IPS-20b (cell line): Measurements from ENCODE around the gene COL9A3.

ENCODE experiments used
- H3K27ac ChIP-seq: one replicate; pipeline ENCODE4 v1.5.1; 2013; ENCODE audit warnings: low read length
- H3K27me3 ChIP-seq: 2 replicates; pipeline ENCODE4 v1.6.1; 2013; ENCODE audit warnings: mild to moderate bottlenecking, low read length, inconsistent platforms; ENCODE audit not compliant: insufficient read depth
- H3K36me3 ChIP-seq: 2 replicates; pipeline ENCODE4 v1.6.1; 2013; ENCODE audit warnings: low read depth, mild to moderate bottlenecking, inconsistent platforms, low read length, moderate library complexity; ENCODE audit not compliant: insufficient read depth
- H3K4me1 ChIP-seq: 2 replicates; pipeline ENCODE4 v1.6.1; 2013; ENCODE audit warnings: mild to moderate bottlenecking, control low read depth, inconsistent platforms, low read length, moderate library complexity; ENCODE audit not compliant: insufficient read depth
- H3K4me3 ChIP-seq: 2 replicates; pipeline ENCODE4 v1.5.1; 2013; ENCODE audit warnings: mild to moderate bottlenecking, low read length, inconsistent platforms
- H3K9ac ChIP-seq: 2 replicates; pipeline ENCODE4 v1.6.1; 2013; ENCODE audit warnings: low read depth, mild to moderate bottlenecking, inconsistent platforms, low read length, moderate library complexity
- H3K9me3 ChIP-seq: 2 replicates; pipeline ENCODE4 v1.6.1; 2013; ENCODE audit warnings: mild to moderate bottlenecking, low read depth, low read length, inconsistent platforms; ENCODE audit not compliant: insufficient read depth

The COL9A3 gene

DNA sequence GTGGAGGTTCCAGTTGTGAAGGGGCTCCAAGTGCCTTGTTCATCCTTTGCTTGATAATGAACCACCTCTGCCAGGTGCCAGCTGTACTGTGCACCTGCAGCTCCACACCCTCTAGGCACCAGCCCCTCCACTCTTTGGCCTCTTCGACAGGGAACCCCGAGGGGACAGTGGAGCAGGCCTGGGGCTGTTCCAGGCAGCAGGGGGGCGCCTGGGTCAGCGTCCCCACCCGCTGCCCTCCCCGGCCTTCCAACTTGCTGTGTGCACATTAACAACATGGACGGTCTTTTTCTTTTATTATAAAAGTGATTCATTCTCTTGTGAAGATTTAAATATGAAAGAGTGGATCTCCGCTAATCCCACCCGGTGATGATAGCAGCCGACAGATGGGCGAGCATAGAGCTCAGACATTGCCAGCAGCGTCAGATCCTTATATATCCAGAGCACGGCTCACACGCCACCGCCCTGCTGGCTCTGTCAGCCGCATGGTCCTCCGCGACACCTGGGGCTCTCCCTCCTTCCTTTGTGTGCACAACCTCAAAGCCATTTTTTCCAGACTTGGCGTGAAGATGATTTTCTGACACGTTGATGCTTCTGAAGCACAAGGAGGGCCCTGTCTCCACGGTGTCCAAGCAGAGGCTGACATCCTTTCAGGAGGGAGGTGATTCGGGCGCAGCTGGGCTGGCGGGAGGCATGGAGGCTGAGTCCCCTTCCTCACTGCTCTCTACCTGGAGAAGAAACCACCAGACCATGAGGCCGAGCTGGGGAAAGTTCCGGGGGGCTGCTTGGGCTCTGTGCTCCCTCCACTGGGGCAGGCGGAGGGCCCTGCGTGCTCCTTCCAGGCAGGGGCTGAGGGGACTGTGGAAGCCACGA lies 42.8 kb upstream of the COL9A3 start:
- Histone ChIP-seq H3K4me1 (no peaks in the 10 kb centered on the region), H3K9ac (no peak overlapping the region), H3K4me3 (no peak overlapping the region), H3K9me3 (no peaks in the 10 kb centered on the region), H3K27ac (no peak overlapping the region), H3K27me3 (no peaks in the 10 kb centered on the region), H3K36me3 (no peaks in the 10 kb centered on the region)

DNA sequence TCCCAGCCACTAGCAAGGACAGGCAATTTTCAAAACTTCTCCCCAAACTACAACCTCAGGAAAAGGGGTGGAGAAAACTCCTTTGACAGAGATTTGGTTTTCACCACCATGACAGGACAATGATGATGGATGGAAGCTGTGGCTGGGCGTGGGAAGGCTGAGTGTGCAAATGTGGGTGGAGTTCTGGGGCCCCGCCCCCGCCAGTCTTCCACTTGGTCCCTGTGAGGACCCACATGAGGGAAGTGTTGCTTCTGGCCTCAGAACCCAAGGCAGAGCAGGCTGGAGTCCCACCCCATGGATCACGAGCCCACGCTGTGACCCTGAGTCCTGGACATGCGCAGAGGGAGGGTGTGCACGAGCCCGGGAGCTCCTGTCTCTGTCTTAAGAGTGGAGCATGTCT lies 42.1 kb upstream of the COL9A3 start:
- H3K9me3 ChIP-seq = no peaks in the 10 kb centered on the region
- H3K4me1 ChIP-seq = no peaks in the 10 kb centered on the region
- H3K36me3 ChIP-seq = no peaks in the 10 kb centered on the region

DNA sequence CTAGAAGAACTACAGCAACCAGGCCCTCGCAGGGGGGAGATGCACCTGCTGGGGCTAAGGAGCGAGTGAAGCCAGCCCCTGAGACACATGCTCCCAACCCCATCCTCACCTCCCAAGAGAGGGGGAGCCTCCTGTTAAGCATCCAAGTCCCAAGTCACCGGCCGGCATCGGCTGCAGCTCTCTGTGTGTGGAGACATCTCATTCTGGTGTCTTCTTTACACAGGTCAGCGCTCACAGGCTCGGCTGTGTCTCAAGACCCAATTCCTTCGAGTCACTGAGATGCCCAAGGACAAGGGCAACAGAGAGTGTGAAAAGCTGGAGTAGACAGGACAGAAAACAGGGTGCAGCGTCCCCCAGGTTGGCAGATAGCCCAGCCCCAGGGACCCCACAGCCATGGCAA lies 41.6 kb upstream of the COL9A3 start:
- no peak overlapping the region for H3K27ac ChIP-seq
- no peak overlapping the region for H3K4me3 ChIP-seq
- no peaks in the 10 kb centered on the region for H3K9me3 ChIP-seq
- no peak overlapping the region for H3K9ac ChIP-seq
- H3K36me3 ChIP-seq = no peaks in the 10 kb centered on the region
- H3K4me1 ChIP-seq = no peaks in the 10 kb centered on the region
- no peaks in the 10 kb centered on the region for H3K27me3 ChIP-seq

More for the DNA sequence above, 42.1 kb upstream of the COL9A3 start:
- Histone ChIP-seq H3K9ac (no peak overlapping the region), H3K27me3 (no peaks in the 10 kb centered on the region), H3K4me3 (no peak overlapping the region), H3K27ac (no peak overlapping the region)

DNA sequence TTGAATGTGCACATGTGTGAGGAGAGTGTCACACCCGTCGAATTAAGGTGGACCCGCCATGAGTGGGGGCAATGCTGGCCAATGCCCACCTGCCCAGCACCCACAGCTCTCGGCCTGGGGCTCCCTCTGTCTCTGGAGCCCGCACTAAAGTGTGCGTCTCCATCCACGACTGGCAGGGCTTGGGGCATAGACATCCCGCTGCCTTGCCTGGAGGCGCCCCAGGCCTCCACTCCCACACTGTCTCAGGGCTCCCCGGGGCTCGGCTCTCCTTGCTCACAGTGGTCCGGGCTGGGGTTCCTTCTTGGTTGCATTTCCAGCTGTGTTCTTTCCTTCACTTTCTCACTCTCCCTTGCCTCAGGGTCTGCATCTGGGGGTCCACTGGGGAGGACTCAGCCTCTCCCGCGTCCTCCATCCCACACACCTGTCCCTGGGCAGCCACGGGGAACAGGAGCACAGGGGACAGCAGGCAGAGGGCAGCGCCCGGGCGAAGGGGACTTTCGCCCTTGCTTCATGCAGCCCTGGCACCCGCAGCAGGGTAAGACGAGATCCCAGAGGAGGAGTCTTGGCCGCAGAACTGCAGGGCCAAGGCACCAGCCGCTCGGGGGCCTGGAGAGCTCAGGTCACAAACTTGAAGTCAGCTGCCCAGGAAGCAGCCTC lies 40.7 kb upstream of the COL9A3 start:
- no peak overlapping the region for H3K4me3 ChIP-seq
- no peaks in the 10 kb centered on the region for H3K4me1 ChIP-seq
- H3K9me3 ChIP-seq = no peaks in the 10 kb centered on the region
- H3K27ac ChIP-seq = no peak overlapping the region
- no peaks in the 10 kb centered on the region for H3K36me3 ChIP-seq
- no peaks in the 10 kb centered on the region for H3K27me3 ChIP-seq
- no peak overlapping the region for H3K9ac ChIP-seq

DNA sequence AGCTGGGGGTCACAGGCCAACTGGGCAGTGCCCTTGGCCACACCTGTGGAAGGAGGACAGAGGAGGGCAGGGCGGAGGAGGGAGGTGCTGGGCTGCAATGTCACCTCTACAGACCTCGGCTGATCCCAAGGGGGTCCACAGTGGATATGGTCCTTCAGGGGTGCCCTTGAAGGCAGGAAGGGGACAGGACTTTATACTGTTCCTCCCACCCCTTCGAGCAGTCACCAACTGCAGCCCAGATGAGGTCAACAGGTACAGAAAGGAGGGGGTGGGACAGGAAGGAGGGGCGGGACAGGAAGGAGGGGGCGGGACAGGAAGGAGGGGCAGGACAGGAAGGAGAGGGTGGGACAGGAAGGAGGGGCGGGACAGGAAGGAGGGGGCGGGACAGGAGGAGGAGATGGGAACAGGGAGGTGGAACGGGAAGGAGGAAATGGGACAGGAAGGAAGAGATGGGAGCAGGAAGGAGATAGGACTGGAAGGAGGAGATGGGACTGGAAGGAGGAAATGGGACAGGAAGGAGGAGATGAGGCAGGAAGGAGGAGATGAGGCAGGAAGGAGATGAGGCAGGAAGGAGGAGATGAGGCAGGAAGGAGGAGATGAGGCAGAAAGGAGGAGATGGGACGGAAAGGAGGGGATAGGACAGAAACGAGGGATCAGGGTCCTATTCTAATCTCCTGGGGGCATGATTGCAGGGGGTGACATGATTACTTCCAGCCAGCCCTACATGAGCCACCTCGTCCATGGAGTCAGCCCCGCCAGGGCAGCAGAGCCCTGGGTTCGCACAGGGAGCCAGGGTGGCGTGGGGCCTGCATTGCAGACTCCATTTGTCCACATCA lies 39.9 kb upstream of the COL9A3 start:
- Histone ChIP-seq H3K4me3 (no peak overlapping the region), H3K9me3 (no peaks in the 10 kb centered on the region), H3K9ac (no peak overlapping the region), H3K27me3 (no peaks in the 10 kb centered on the region), H3K36me3 (no peaks in the 10 kb centered on the region), H3K4me1 (no peaks in the 10 kb centered on the region), H3K27ac (no peak overlapping the region)

DNA sequence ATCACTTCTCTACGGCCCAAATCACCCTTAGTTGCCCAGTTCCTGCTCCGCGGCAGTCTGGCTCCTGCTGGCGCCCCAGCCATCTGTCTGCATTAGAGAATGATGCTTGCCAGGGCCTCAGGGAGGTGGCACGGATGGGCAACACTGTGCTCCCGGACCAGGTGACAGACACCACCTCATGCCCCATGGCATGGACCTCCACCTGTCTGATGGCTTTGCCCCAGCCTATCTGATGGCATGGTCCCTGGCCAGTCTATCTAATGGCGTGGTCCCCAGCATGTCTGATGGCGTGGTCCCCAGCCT lies 39.4 kb upstream of the COL9A3 start:
- Histone ChIP-seq H3K27ac (no peak overlapping the region), H3K36me3 (no peaks in the 10 kb centered on the region), H3K4me3 (no peak overlapping the region), H3K9ac (no peak overlapping the region), H3K4me1 (no peaks in the 10 kb centered on the region), H3K9me3 (no peaks in the 10 kb centered on the region), H3K27me3 (no peaks in the 10 kb centered on the region)

DNA sequence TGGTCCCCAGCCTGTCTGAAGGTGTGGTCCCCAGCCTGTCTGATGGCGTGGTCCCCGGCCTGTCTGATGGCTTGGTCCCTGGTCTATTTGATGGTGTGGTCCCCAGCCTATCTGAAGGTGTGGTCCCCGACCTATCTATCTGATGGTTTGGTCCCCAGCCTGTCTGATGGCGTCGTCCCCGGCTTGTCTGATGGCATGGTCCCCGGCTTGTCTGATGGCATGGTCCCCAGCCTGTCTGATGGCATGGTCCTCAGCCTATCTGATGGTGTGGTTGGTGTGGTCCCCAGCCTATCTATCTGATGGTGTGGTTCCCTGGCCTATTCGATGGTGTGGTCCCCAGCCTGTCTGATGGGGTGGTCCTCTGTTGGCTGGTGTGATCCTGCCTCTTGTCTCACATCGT lies 38.8 kb upstream of the COL9A3 start:
- Histone ChIP-seq H3K27ac (no peak overlapping the region), H3K4me3 (no peak overlapping the region), H3K4me1 (no peaks in the 10 kb centered on the region), H3K27me3 (no peaks in the 10 kb centered on the region), H3K9me3 (no peaks in the 10 kb centered on the region), H3K36me3 (no peaks in the 10 kb centered on the region), H3K9ac (no peak overlapping the region)

DNA sequence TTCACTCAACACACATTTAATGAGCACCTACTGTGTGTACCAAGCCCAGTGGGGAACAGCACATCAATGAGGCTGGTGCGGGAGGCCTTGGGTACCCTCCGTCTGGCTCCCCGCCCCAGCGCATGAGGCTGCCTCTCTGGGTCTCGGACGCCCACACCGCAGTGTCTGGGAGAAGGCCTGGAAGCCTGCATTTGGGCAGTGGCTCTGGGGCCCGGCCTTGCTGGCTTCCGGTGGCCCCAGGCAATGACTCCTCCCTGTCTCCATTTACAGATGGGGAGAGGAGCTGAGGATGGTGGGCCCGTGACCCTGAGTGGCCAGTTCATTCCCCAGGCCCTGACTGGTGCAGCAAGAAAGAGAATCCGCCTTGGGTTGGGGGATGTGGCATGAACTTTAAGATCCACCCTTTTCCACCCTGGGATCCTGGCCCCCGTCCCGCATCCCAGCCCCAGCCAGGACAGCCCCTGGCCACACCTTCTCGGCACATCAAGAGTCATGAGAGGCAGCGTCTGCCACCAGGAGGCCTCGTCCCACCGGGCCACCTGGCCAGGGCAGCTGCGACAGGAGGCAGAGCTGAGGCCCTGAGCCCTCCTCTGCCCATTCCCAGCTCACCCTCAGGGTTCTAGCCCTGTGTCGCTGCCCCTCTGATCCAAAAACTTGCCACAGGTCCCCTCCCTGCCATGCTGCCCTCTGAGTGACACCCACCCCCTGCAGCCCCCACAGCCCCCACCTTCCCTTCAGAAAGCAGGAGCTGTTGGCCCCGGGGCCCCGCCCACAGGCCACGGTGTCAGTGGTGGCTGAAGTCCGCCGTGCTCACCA lies 38.0 kb upstream of the COL9A3 start:
- no peak overlapping the region for H3K27ac ChIP-seq
- H3K27me3 ChIP-seq = no peaks in the 10 kb centered on the region
- H3K4me1 ChIP-seq = no peaks in the 10 kb centered on the region
- H3K9me3 ChIP-seq = no peaks in the 10 kb centered on the region
- no peaks in the 10 kb centered on the region for H3K36me3 ChIP-seq
- no peak overlapping the region for H3K4me3 ChIP-seq
- H3K9ac ChIP-seq = no peak overlapping the region

DNA sequence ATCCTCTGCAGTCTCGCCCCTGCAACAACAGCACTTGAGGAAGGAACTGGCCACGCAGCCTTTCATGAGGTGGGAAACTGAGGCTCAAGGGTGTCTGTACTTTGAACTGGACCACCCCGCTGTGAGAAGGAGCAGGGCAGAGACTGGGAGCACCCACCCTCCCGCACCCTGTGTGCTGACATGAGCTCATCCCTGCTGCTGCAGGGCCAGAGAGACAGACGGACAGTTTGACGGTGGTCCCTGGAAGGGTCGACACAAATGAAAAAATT lies 37.5 kb upstream of the COL9A3 start:
- no peak overlapping the region for H3K9ac ChIP-seq
- no peaks in the 10 kb centered on the region for H3K27me3 ChIP-seq
- no peak overlapping the region for H3K4me3 ChIP-seq
- H3K4me1 ChIP-seq = no peaks in the 10 kb centered on the region
- no peaks in the 10 kb centered on the region for H3K9me3 ChIP-seq
- no peak overlapping the region for H3K27ac ChIP-seq
- H3K36me3 ChIP-seq = no peaks in the 10 kb centered on the region

DNA sequence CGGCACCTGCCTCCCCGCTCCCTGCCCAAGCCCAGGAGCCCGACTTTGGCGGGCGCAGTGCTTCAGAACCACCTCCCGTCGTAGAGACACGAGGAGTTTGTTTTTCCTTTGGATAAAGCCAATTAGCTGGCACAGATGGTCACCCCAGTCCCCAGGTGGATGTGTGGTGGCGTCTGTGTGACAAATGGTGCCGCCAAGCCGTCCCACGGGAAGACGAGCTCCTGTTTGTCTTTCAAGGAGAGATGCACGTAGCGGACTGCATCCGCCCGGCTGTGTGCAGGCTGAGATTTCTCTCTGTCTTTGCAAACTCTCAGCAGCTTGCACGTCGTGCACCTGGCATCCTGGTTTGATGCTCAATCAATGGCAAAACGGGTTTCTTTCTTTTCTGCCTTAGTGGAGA lies 36.6 kb upstream of the COL9A3 start:
- H3K4me3 ChIP-seq = no peak overlapping the region
- H3K36me3 ChIP-seq = no peaks in the 10 kb centered on the region
- no peaks in the 10 kb centered on the region for H3K4me1 ChIP-seq
- no peak overlapping the region for H3K27ac ChIP-seq
- no peak overlapping the region for H3K9ac ChIP-seq
- no peaks in the 10 kb centered on the region for H3K9me3 ChIP-seq
- no peaks in the 10 kb centered on the region for H3K27me3 ChIP-seq

DNA sequence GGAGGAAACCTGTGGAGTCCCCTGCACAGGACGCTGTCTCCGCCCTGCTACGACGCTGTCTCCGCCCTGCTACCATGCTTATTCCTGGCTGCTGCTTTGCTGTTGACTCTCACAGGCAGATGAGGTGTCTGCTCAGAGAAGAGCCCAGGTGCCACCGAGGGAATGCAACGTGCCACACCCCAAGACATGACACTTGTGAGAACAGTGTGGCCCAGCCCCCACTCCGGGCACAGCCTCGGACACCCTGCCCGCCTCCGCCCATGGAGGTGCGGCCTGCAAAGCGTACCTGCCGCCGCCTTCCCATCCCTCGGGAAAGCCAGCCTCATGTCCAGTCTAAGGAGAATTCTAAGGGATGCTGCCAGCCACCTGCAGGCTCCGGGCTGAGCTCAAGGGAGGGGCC lies 36.2 kb upstream of the COL9A3 start:
- no peaks in the 10 kb centered on the region for H3K9me3 ChIP-seq
- no peaks in the 10 kb centered on the region for H3K27me3 ChIP-seq
- no peak overlapping the region for H3K27ac ChIP-seq
- no peaks in the 10 kb centered on the region for H3K36me3 ChIP-seq
- no peak overlapping the region for H3K4me3 ChIP-seq
- no peak overlapping the region for H3K9ac ChIP-seq
- H3K4me1 ChIP-seq = no peaks in the 10 kb centered on the region
